CD4-positive, alpha-beta T cell treated with Interleukin-17A for 4 hours (primary cell): ENCODE data around the gene CEACAM3.

Experiments
- DNase-seq: peaks from one replicate; pipeline ENCODE4 v3.0.0-alpha.2; 2020; ENCODE audit warnings: mixed read lengths

The CEACAM3 gene

DNA sequence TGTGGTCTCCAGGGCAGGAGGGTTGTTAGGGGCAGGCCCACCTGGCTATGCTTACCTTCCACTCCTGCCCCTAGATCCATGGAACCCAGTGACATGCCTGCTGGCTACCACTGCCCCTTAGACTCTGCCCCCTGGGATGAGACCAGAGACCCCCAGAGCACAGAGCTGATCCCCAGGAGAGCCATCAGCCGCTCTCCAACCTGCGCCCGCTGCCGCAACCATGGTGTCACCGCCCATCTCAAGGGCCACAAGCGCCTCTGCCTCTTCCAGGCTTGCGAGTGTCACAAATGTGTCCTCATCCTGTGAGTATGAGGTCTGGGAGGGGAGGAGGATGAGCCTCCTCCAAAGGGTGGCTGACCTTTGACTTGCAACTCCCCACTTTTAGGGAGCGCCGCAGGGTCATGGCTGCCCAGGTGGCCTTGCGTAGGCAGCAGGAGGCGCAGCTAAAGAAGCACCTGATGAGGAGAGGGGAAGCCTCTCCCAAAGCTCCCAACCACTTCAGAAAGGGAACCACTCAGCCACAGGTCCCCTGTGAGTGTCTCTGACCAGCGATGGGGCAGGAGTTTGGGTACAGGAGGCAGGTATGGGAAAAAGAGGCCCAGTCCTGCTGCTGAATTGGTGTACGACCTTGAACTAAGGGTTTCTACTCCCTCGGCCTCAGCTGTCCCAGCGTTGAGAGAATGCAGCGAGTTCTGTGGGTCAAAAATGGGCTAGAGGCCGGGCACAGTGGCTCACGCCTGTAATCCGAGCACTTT, 51.1 kb downstream of the CEACAM3 start:
- DNase-seq = no peak

DNA sequence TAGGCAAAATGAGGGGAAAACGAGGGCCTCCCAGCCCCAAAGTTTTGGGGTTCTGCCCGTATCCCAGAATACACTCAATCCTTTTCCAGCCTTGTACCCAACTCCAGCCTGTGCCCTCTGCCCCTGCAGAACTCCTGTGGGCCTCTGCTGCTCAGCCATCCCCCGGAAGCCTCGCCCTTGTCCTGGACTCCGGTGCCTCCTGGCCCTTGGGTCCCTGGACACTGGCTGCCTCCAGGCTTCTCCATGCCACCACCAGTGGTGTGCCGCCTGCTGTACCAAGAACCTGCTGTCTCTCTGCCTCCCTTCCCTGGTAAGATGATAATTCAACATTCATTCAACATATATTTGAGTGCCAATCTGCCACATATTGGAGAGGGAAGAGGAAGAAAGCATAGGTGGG, 52.3 kb downstream of the CEACAM3 start:
- no peak for DNase-seq

DNA sequence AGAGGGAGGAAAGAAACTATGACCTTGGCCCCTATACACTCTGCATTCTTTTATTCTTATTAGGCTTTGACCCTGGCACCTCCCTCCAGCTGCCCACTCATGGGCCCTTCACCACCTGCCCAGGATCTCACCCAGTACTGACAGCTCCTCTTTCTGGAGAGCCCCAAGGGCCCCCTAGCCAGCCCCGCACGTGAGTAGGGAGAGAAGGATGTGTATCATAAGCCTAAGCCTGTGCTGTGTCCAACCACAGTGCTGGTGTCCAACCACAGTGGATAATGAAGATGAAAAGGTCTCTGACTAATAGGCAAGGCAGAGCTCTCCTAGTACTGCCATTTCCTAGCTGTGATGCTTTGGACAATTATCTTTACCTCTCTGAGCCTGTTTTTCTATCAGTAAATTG, 52.7 kb downstream of the CEACAM3 start:
- DNase-seq = no peak

DNA sequence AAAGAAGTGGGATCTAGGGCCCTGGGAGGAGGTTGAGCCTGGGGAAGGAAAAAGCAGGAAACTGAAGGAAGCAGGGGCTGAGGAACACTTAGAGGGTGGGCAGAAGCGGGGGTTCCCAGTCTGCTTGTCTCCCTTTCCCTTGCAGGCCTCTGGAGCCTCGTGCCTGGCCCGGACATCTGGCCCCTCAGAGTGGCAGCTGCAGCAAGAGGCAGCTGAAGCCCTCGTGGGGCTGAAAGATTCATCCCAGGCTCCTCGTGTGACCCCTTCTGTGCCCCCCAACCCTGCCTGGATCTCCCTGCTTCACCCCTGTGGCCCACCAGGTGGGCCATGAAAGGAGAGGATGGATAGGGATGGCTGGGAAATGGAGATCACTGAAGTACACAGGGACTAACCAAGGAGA, 54.0 kb downstream of the CEACAM3 start:
- DNase-seq = no peak

DNA sequence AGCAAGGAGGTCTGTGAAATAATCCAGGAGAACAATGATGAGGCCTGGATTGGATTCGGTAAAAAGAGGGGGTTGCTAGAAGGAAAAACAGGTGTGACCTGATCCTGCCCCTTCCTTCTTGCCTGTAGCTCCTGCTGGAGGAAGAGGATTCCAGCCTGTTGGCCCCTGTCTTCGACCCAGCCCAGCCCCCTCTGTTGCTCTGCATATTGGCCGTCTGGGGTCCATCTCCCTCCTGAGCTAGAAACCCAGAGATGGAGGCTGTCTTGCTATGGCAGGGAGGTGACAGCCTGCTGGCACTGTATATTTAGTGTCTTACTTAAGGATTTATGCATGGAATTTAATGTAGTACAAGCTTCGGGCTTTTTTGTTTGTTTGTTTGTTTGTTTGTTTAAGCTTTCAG, 55.1 kb downstream of the CEACAM3 start:
- DNase-seq = no peak

DNA sequence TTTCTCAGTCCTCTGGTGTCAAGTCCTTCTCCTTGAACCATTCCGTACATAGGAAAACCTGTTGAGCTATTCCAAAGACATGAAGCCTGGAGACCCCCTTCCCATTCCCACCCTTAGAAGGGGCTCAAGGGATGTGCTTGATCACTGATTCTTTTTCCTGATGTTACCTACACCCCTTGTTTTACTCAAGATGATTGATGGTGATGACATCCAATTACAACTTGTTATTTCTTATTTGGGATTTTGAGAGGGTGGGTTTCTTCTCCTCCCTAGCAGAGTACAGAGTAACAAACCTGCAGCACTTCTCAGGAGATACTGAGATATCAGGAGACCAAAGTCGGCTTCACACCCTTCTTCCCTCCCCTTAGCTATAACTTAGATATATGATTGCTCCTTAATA, 57.0 kb downstream of the CEACAM3 start:
- no peak for DNase-seq

DNA sequence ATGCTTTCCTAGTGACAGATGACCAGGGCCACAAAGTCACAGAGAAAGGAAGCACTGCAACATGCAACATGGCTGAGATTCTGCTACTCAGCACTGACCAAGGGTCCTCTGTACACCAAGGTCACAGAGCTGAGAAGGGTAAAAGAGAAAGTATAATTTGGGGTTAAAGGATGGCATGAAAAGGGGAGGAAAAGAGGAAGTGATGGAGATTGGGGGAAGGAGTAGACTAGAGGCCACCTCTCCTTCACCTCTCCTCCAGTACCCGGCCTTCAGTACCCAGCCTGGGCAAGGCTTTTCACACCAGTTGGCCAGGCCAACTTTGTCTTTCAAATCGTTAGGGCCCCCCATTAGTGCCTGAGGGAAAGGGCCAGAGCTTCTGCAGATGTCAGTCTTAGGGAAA, 57.4 kb downstream of the CEACAM3 start:
- no peak for DNase-seq

DNA sequence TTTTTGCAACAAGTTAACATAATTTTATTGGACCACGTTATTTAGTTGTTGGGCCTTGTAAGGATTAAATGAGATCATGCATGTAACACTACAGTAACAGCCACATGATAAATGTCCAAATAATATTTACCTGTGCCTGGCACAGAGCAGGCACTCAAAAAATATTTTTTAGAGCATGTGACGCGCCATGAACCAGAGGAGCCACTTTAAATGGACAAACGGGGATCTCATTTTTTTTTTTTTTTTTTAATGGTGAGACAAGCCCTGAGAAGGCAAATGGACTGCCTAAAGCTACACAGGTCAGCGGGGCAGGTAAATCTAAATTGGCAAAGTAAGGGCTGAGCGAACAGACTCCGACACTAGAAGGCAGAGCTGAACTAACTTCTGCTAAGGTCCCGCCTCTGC, 62.8 kb downstream of the CEACAM3 start:
- DNase-seq = no peak

DNA sequence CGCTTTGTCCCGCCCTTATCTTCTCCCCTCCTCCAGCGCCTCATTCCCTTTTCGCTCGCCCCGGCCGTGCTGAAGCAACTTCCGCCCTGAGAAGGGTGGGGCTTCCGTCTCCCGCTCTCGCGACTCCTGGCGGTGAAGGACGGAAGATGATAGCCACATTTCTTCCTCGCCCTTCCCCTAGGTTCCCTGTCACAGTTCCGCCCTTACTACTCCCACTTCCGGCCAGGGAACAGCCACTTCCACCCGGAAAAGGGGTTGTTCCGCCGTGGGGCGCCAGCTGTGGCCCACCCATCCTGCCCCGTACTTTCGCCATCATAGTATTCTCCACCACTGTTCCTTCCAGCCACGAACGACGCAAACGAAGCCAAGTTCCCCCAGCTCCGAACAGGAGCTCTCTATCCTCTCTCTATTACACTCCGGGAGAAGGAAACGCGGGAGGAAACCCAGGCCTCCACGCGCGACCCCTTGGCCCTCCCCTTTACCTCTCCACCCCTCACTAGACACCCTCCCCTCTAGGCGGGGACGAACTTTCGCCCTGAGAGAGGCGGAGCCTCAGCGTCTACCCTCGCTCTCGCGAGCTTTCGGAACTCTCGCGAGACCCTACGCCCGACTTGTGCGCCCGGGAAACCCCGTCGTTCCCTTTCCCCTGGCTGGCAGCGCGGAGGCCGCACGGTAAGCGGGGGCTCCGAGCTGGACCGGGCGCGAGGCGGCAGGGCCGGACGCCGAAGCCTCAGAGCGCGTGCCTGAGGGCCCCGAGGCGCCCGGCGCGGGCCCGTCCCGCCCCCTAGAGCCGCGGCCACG, 63.4 kb downstream of the CEACAM3 start, which contains the start of gene RPS19:
Gene RPS19, plus strand, starts transcription at position 638 of the 801 bp plus-strand sequence. CDS start 520 bp downstream, outside the sequence.
- peak; percentile 99 for DNase-seq

DNA sequence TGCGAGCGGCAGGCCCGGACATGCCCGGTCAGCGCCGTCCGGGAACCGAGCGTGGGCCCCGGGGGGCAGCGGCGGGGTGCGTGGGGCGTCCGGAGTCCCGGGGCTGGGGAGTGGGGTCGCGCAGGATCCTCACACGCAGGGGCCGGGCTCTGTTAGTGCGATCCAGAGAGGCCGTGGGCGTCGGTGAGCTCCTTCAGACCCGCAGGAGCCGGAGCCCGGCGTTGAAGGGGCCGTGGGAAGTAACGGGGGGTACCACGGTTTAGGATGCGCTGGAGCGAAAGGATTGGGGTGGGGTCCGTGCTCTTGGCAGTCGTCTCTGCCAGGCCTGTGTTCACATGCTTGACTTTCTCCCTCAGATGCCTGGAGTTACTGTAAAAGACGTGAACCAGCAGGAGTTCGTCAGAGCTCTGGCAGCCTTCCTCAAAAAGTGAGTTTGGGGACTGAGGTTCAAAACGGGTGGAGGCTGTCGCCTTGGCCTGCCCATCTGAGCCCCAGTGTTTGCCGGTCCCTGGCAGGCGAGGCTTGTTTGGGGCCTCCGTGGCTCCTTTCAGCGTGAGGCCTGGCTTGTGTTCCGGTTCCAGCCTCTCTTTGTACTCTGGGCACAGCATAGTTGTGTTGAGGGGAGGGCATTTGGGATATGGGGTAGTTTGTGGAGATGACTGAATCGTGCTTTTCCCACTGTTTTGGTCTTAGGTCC, 64.2 kb downstream of the CEACAM3 start:
- no peak for DNase-seq
